Retinal pigment epithelial cell (primary cell): ENCODE data around the gene PTPRT.

ENCODE experiments used
- DNase-seq: peaks from one replicate; pipeline ENCODE4 v3.0.0-alpha.2; 2010; ENCODE audit warnings: low read depth
- H3K4me3 ChIP-seq: 2 replicates; pipeline ENCODE4 v1.5.1; 2011; ENCODE audit warnings: mild to moderate bottlenecking, low read length, control low read depth, moderate library complexity
- CTCF ChIP-seq: conservative IDR thresholded peaks from 2 replicates; pipeline ENCODE4 v1.5.1; 2011; ENCODE audit warnings: low read depth, low read length, control low read depth, inconsistent platforms

Gene PTPRT

GRCh38 chr20:42650191-42650746 is 539.4 kb downstream of the PTPRT start:
- DNase-seq, result no peak
- H3K4me3 ChIP-seq, result no peak overlapping the region
- TF ChIP-seq CTCF, result no peak

GRCh38 chr20:42649748-42650147 is 540.0 kb downstream of the PTPRT start:
- DNase-seq, result no peak
- TF ChIP-seq CTCF, result no peak
- H3K4me3 ChIP-seq, result no peak overlapping the region

- no peak for TF ChIP-seq CTCF
- H3K4me3 ChIP-seq, result no peak overlapping the region
- no peak for DNase-seq
Observed at GRCh38 chr20:42646250-42646649, 543.5 kb downstream of the PTPRT start.

- TF ChIP-seq CTCF, result no peak
- no peak overlapping the region for H3K4me3 ChIP-seq
- no peak for DNase-seq
Observed at GRCh38 chr20:42641886-42642285, 547.8 kb downstream of the PTPRT start.

- H3K4me3 ChIP-seq, result no peak overlapping the region
- DNase-seq, result no peak
- TF ChIP-seq CTCF, result no peak
Observed at GRCh38 chr20:42639140-42639539, 550.6 kb downstream of the PTPRT start.

GRCh38 chr20:42635699-42636411 is 553.9 kb downstream of the PTPRT start:
- no peak for DNase-seq
- no peak for TF ChIP-seq CTCF
- H3K4me3 ChIP-seq, result no peak overlapping the region

GRCh38 chr20:42634156-42634555 is 555.5 kb downstream of the PTPRT start:
- no peak for DNase-seq
- TF ChIP-seq CTCF, result no peak
- H3K4me3 ChIP-seq, result no peak overlapping the region
